IMR-90 (cell line): ENCODE data around the gene JAK1.

Source experiments
- CTCF ChIP-seq: conservative IDR thresholded peaks from 2 replicates; pipeline ENCODE4 v1.5.1; 2012; ENCODE audit warnings: mild to moderate bottlenecking, low read depth, low read length, improper control_type of control experiment
- ELK1 ChIP-seq: fragments of 150-350 bp; IDR thresholded peaks from 2 replicates; pipeline ENCODE4 v1.6.1; 2016; ENCODE audit warnings: low read depth, mild to moderate bottlenecking, low read length, moderate library complexity, borderline replicate concordance
- MXI1 ChIP-seq: IDR thresholded peaks from 2 replicates; pipeline ENCODE4 v1.6.1; 2012; ENCODE audit warnings: low read depth, mild to moderate bottlenecking, low read length, moderate library complexity, borderline replicate concordance
- POLR2A ChIP-seq: IDR thresholded peaks from 2 replicates; pipeline ENCODE4 v1.6.1; 2012; ENCODE audit warnings: mild to moderate bottlenecking, low read depth, low read length
- RAD21 ChIP-seq: IDR thresholded peaks from 2 replicates; pipeline ENCODE4 v1.6.1; 2012; ENCODE audit warnings: low read length, improper control_type of control experiment
- RCOR1 ChIP-seq: IDR thresholded peaks from 2 replicates; pipeline ENCODE4 v1.6.1; 2012; ENCODE audit warnings: mild to moderate bottlenecking, low read length, improper control_type of control experiment; ENCODE audit not compliant: insufficient replicate concordance
- SMC3 ChIP-seq: fragments of 150-350 bp; IDR thresholded peaks from 2 replicates; pipeline ENCODE4 v1.6.1; 2016; ENCODE audit warnings: low read depth, mild to moderate bottlenecking, antibody characterized with exemption, low read length, moderate library complexity

- TF ChIP-seq CTCF: no peak
- no peak for TF ChIP-seq RAD21
- TF ChIP-seq POLR2A: no peak
- TF ChIP-seq SMC3: no peak
- TF ChIP-seq ELK1: no peak
- no peak for TF ChIP-seq MXI1
- no peak for TF ChIP-seq RCOR1
Observed at GRCh38 chr1:65002156-65002507, 35.8 kb upstream of the JAK1 start.
